ENCODE data around the gene GPR137C.

DNA sequence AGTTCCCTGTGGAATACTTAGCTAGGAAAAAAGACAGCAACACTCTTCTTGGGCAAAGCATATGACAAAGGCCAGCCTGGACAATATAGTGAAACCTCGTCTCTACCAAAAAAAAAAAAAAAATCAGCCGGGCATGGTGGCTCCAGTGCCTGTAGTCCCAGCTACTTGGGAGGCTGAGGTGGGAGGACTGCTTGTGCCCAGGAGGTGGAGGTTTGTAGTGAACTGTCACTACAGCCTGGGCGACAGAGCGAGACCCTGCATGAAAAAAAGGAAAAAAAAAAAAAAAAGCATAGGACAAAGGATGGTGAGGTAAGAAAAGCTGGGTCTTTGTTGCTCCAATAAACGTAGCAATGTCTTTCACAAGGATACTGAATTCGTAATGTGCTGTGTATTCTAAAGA lies 1.4 kb upstream of the GPR137C start:
- TF ChIP-seq, protein P1, sequence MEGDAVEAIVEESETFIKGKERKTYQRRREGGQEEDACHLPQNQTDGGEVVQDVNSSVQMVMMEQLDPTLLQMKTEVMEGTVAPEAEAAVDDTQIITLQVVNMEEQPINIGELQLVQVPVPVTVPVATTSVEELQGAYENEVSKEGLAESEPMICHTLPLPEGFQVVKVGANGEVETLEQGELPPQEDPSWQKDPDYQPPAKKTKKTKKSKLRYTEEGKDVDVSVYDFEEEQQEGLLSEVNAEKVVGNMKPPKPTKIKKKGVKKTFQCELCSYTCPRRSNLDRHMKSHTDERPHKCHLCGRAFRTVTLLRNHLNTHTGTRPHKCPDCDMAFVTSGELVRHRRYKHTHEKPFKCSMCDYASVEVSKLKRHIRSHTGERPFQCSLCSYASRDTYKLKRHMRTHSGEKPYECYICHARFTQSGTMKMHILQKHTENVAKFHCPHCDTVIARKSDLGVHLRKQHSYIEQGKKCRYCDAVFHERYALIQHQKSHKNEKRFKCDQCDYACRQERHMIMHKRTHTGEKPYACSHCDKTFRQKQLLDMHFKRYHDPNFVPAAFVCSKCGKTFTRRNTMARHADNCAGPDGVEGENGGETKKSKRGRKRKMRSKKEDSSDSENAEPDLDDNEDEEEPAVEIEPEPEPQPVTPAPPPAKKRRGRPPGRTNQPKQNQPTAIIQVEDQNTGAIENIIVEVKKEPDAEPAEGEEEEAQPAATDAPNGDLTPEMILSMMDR (IDR thresholded peaks at IDR 0.05 in 4 of 5, conservative IDR thresholded peaks at IDR 0.05 in 1 of 5) = no peak
- no peak for TF ChIP-seq POLR2A (IDR thresholded peaks at IDR 0.05)
